Thyroid gland (tissue), 4 donors: Measurements from ENCODE around the gene CLEC20A. TPM values are rescaled to one million over a fixed set of nuclear protein-coding genes. Genes with fewer than 3 reads are reported as not detected.

Source experiments
- DNase-seq, 2 donors: peaks; one replicate each; pipeline ENCODE4 v3.0.0-alpha.2; 2019
- H3K27ac ChIP-seq, 3 donors: fragments of 200-600 bp; sonication (generic); 1 replicate in 2 of 3; 2 replicates in 1 of 3; pipeline ENCODE4 v1.5.1; 2016 to 2019; ENCODE audit warnings: mild to moderate bottlenecking in 1 of 3, moderate library complexity in 1 of 3
- H3K27me3 ChIP-seq: fragments of 200-600 bp; sonication (generic); one replicate; pipeline ENCODE4 v1.5.1; 2019
- H3K36me3 ChIP-seq, 2 donors: fragments of 200-600 bp; sonication (generic); one replicate each; pipeline ENCODE4 v1.5.1; 2016 to 2019
- H3K4me1 ChIP-seq, 2 donors: fragments of 200-600 bp; sonication (generic); one replicate each; pipeline ENCODE4 v1.5.1; 2017 to 2019
- H3K4me3 ChIP-seq, 3 donors: fragments of 200-600 bp; sonication (generic); replicated peaks in 1 of 3; 1 replicate in 2 of 3; 2 replicates in 1 of 3; pipeline ENCODE4 v1.5.1; 2016; ENCODE audit warnings: mild to moderate bottlenecking in 1 of 3
- H3K9me3 ChIP-seq: fragments of 200-600 bp; sonication (generic); one replicate; pipeline ENCODE4 v1.5.1; 2017
- CTCF ChIP-seq, 6 experiments: fragments of 200-600 bp in 3 of 6; fragments of 450-650 bp in 3 of 6; sonication (generic) in 3 of 6; IDR thresholded peaks; one replicate each; pipeline ENCODE4 v1.5.1; 2016 to 2019; ENCODE audit warnings: antibody characterized with exemption in 6 of 6, mild to moderate bottlenecking in 2 of 6, inconsistent platforms in 1 of 6, moderate library complexity in 1 of 6
- POLR2A ChIP-seq, 2 donors: fragments of 450-650 bp; IDR thresholded peaks; one replicate each; pipeline ENCODE4 v1.6.1; 2017; ENCODE audit warnings: antibody characterized with exemption in 2 of 2, mild to moderate bottlenecking in 2 of 2, moderate library complexity in 1 of 2
- WGBS, 2 donors: methylation state at CpG; one replicate each; pipeline ENCODE4 v1.1.5; 2017; 5-methylcytosine and 5-hydroxymethylcytosine counted together
- intact Hi-C: fragments of 100-400 bp; cut with DNase I; formaldehyde crosslinking; loops from one replicate; pipeline ENCODE4 v1.15.1; 2023
- total RNA-seq, 4 donors: library from RNA; depleted of rRNA; stranded (reverse); fragments of >200 nt; gene quantifications; one replicate each; pipeline ENCODE4 v1.2.3, GENCODE V29; 2016

CLEC20A gene
- total RNA-seq, 4 donors from 2014 or later: not detected

- intact Hi-C loops: no loop called here
Measured at GRCh38 chr1:178470411-178470960, 26.3 kb downstream of the CLEC20A start.

DNA sequence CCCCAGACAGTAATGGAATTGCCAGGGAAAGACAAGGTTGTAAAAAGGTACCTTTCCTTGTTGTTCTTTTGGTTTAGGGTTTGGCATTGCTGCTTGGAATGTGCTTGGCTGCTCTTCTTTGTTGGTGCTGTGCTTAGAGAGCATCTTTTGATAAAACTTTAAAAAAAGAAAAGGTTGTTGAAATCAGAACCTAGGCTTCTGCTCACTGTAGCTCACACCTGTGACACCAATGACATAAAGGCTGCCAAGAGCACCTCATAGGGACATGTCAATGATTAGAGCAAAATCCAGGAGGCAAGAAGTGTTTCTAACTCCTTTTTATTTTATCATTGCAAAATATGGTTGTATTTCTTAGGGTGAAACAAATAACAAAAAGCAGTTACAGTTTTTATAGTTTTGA, 28.9 kb downstream of the CLEC20A start:
- Histone ChIP-seq H3K27me3 (no peaks in the 10 kb centered on the region), H3K4me3 (no peak overlapping the region), H3K4me1 (no peaks in the 10 kb centered on the region), H3K27ac (no peak overlapping the region), H3K9me3 (no peaks in the 10 kb centered on the region), H3K36me3 (peaks cover 13 to 15% of the 10 kb centered on the region in 2 donors)
- no peak for TF ChIP-seq CTCF (IDR thresholded peaks at IDR 0.05)
- DNase-seq: no peak
- intact Hi-C loops: no loop called here

More at GRCh38 chr1:178470411-178470960, 26.3 kb downstream of the CLEC20A start:
- Histone ChIP-seq H3K36me3 (peaks cover 13 to 30% of the 10 kb centered on the region in 2 donors), H3K27me3 (no peaks in the 10 kb centered on the region), H3K4me1 (no peaks in the 10 kb centered on the region), H3K4me3 (no peak overlapping the region), H3K9me3 (no peaks in the 10 kb centered on the region), H3K27ac (no peak overlapping the region)
- WGBS, 2 donors: 83 to 88% methylated on average over 5 of the region's 5 CpGs
- TF ChIP-seq POLR2A (IDR thresholded peaks at IDR 0.05): no peak
- TF ChIP-seq CTCF (IDR thresholded peaks at IDR 0.05): no peak
- DNase-seq: no peak

DNA sequence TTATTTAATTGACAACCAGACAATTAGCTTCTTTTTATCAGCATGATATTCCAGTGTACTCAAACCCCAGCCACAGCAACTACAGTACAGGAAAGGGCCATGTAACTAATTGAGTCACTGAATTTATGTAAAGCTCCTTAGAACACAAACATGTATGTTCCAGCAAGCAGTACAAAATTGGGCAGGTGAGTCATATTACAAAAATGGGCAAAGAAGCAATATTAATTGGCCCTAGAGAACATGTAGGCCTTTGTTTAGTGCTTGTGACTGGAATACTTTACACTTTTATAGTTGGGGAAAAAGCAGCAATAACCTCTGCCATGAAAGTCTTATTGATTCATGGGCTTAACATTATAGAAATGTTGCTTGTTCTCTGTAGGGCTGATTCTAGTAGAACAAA, 31.8 kb downstream of the CLEC20A start:
- no peaks in the 10 kb centered on the region for H3K27me3 ChIP-seq
- H3K27ac ChIP-seq: no peak overlapping the region
- H3K9me3 ChIP-seq: no peaks in the 10 kb centered on the region
- H3K4me3 ChIP-seq: no peak overlapping the region
- peaks cover 13 to 15% of the 10 kb centered on the region in 2 donors for H3K36me3 ChIP-seq
- intact Hi-C loops: no loop called here
- no peak for DNase-seq
- H3K4me1 ChIP-seq: no peaks in the 10 kb centered on the region
- TF ChIP-seq POLR2A (IDR thresholded peaks at IDR 0.05): no peak
- TF ChIP-seq CTCF (IDR thresholded peaks at IDR 0.05): no peak

- no peak for TF ChIP-seq CTCF (IDR thresholded peaks at IDR 0.05)
- TF ChIP-seq POLR2A (IDR thresholded peaks at IDR 0.05): no peak
- no peaks in the 10 kb centered on the region for H3K27me3 ChIP-seq
- H3K27ac ChIP-seq: no peak overlapping the region
- no peak overlapping the region for H3K4me3 ChIP-seq
- intact Hi-C loops: no loop called here
- H3K9me3 ChIP-seq: no peaks in the 10 kb centered on the region
- no peak for DNase-seq
- no peaks in the 10 kb centered on the region for H3K4me1 ChIP-seq
- H3K36me3 ChIP-seq: peaks cover 13 to 15% of the 10 kb centered on the region in 2 donors
Measured at GRCh38 chr1:178464566-178464965, 32.2 kb downstream of the CLEC20A start.

DNA sequence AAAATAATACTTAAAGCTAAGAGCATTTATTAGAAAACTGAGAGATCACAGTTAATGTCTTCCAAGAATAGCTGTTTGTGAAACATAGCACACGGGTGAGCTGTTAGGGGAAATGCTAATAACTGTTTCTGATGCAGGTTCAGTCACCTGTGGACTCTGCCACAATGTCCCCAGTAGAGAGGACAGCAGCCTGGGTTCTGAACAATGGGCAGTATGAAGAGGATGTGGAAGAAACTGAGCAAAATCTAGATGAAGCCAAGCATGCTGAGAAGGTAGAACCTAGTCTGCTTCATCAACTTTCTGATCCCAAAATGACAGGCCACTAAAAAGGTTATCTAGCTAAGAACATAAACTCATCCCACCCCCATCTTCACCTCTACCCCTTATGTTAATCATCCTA, 32.6 kb downstream of the CLEC20A start:
- H3K4me1 ChIP-seq: no peaks in the 10 kb centered on the region
- DNase-seq: no peak
- peaks cover 13 to 15% of the 10 kb centered on the region in 2 donors for H3K36me3 ChIP-seq
- WGBS, 2 donors: 33 to 96% methylated on average over 1 of the region's 1 CpG
- H3K9me3 ChIP-seq: no peaks in the 10 kb centered on the region
- intact Hi-C loops: no loop called here
- H3K27me3 ChIP-seq: no peaks in the 10 kb centered on the region
- TF ChIP-seq CTCF (IDR thresholded peaks at IDR 0.05) (no peak), POLR2A (IDR thresholded peaks at IDR 0.05) (no peak)
- H3K27ac ChIP-seq: no peak overlapping the region
- no peak overlapping the region for H3K4me3 ChIP-seq
